Renal cortex interstitium (tissue), 11 donors: Measurements from ENCODE around the gene FBXO38. TPM values are rescaled to one million over a fixed set of nuclear protein-coding genes. Genes with fewer than 3 reads are reported as not detected.

ENCODE experiments used
- DNase-seq, 11 donors: peaks; one replicate each; pipeline ENCODE4 v3.0.0-alpha.2; 2013; ENCODE audit warnings: low read depth in 9 of 11, low spot score in 4 of 11; ENCODE audit errors: extremely low read depth in 1 of 11
- polyA plus RNA-seq, 3 donors: library from polyadenylated mRNA; unstranded; fragments of 120-200 nt; gene quantifications; one replicate each; pipeline ENCODE4 v1.2.1, GENCODE V29; 2013; ENCODE audit not compliant: insufficient read length in 3 of 3

The FBXO38 gene
- polyA plus RNA-seq, 3 donors, result 39.9 to 50.6 (median 48.6) TPM

DNA sequence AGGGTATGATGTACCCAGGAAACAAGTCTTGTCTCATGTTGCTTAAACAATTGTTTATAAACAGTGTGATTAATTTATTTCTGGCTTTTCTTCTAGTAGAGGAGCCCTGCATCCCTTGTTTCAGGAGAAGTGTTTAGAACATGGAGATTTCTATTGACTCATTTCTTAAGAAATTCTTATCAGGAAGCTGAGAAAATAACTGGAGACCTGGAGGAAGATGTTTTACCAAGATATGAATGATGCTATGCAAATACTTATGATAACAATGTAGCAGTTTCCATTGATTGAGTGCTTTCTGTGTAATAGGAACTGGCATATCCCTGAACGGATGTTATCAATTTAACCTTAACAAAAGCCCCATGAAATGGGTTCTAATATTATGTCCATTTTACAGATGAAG is 108.6 kb downstream of the FBXO38 start:
- no peak for DNase-seq

Other genes starting within 250 kb of the FBXO38 start
- not detected for gene SPINK14, start 215.4 kb upstream of the FBXO38 start, polyA plus RNA-seq
- not detected for gene SPINK6, start 180.9 kb upstream of the FBXO38 start, polyA plus RNA-seq
- not detected for gene MARCOL, start 145.4 kb upstream of the FBXO38 start, polyA plus RNA-seq
- gene SPINK13, start 115.2 kb upstream of the FBXO38 start, polyA plus RNA-seq, result 1 to 10 TPM in 1 of 3 donors, under 1 TPM in 2; 0.30 to 1.2 (median 0.49) TPM
- gene SPINK7, start 71.5 kb upstream of the FBXO38 start, polyA plus RNA-seq, result under 1 TPM in 2 of 3 donors, not detected in 1; 0.19 to 0.53 TPM
- gene SPINK9, start 48.4 kb upstream of the FBXO38 start, polyA plus RNA-seq, result under 1 TPM; 0.29 to 0.36 (median 0.33) TPM